Measurements from ENCODE around the gene TEPSIN. TPM values are rescaled to one million over a fixed set of nuclear protein-coding genes. Genes with fewer than 3 reads are reported as not detected.

TEPSIN gene
- total and polyA plus RNA-seq, 2 of the 8 experiments (the other 6 are each of a cell fraction or from before 2014, with no cell fraction given) = 22.9 to 28.0 TPM

DNA sequence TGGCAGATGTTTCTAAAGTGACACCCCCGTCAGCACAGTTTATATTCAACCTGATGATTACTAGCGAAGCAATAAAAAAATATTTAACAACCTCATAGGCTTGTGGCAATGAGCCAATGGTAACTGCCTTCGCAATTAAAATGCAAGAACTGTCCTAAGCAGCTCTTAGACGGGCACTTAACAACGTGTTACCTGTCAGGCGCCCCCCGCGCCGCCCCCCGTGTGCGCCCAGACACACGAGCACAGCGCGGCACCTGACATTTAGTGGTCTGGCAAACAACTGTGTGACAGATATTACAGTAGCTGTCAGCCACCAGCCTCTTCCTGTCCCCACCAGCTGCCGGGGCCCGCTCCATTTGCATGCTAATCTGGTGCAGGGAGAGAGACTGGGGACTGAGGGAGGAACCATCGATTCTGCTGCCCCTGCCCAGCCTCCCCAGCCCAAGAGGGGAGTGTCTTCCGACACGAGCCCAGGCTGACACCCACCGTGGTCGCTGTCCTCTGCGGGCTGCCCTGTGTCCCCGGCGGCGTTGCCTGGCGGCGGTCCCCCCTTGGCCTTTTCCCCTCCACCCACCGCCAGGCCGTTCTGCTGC lies 12.9 kb upstream of the TEPSIN start (continued):
- TF ChIP-seq, protein P1, sequence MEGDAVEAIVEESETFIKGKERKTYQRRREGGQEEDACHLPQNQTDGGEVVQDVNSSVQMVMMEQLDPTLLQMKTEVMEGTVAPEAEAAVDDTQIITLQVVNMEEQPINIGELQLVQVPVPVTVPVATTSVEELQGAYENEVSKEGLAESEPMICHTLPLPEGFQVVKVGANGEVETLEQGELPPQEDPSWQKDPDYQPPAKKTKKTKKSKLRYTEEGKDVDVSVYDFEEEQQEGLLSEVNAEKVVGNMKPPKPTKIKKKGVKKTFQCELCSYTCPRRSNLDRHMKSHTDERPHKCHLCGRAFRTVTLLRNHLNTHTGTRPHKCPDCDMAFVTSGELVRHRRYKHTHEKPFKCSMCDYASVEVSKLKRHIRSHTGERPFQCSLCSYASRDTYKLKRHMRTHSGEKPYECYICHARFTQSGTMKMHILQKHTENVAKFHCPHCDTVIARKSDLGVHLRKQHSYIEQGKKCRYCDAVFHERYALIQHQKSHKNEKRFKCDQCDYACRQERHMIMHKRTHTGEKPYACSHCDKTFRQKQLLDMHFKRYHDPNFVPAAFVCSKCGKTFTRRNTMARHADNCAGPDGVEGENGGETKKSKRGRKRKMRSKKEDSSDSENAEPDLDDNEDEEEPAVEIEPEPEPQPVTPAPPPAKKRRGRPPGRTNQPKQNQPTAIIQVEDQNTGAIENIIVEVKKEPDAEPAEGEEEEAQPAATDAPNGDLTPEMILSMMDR (IDR thresholded peaks at IDR 0.05; ENCODE audit: control extremely low read depth in 1 of 3, insufficient read depth in 1 of 3, low read depth in 1 of 3, low read length in 3 of 3) = no peak
- no peak for TF ChIP-seq GABPA (IDR thresholded peaks at IDR 0.05; ENCODE audit: borderline replicate concordance, insufficient read depth, low read length)
- TF ChIP-seq SUZ12 (IDR thresholded peaks at IDR 0.05; ENCODE audit: low read length) = no peak

Data from H1 (cell line).